Activated CD4-positive, alpha-beta T cell treated with anti-CD3 and anti-CD28 coated beads for 4 hours (primary cell): Measurements from ENCODE around the gene ABCD3.
"Not testable (repeated sequence)": the region's sequence is repeated elsewhere in the genome, so short reads cannot be mapped to it uniquely, and the experiment has no call there.

ENCODE experiments used
- DNase-seq, 2 donors: peaks; one replicate each; pipeline ENCODE4 v3.0.0-alpha.2; 2020

The ABCD3 gene

DNA sequence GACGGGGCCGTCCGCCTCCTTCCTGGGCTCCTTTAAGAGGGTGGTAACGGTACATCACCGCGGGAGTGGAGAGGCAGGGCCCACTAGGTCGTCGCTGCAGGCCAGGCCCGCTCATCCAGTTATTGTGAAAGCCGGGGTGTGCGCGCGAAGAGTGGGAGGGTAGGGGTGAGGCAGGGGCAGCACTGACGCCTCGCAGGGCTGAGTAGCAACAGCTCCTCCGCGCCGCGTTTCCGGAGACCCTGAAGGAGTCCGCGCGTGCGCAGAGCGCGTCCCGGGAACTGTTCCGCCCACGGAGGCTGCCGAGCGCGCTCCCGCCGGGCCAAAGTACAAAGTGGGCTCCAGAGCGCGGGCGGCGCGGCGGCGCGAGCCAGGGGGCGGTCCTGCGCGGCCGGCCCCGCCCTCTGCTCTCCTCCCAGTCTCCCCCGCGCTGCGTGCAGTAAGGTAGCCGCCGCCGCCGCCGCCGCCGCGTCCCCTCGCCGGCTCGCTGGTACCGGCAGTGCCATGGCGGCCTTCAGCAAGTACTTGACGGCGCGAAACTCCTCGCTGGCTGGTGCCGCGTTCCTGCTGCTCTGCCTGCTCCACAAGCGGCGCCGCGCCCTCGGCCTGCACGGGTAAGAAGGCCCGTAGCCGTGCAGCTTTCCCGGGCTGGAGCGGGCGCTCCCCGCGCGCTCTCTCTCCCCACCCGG, at the start of gene ABCD3:
ABCD3 (plus strand) TSS at position 412 of the 686 bp plus-strand sequence; CDS start at position 502, 90 bp downstream.
- DNase-seq, result peak; percentile 97

GRCh38 chr1:94372771-94373170, 45.4 kb upstream of the ABCD3 start:
- DNase-seq, result not testable (repeated sequence)

DNA sequence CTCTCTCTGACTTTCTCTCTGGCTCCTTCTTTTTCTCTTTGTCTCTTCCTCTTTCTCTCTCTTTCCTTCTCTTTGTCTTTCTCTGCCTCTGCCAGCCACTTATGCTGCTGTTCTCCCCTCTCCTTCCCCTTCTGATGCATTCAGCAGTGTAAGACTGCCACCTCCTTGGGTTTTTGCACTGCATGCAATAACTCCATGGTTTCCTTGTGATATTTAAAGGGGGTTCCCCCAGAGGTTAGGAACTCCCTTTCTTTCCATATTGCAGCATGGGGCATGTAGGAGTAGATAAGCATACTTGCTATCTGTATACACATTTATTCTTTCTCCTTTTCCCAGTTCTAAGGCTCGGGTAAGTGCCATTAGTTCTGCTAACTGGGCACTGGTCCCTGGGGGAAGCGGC, 44.9 kb upstream of the ABCD3 start:
- DNase-seq, result not testable (repeated sequence)

DNA sequence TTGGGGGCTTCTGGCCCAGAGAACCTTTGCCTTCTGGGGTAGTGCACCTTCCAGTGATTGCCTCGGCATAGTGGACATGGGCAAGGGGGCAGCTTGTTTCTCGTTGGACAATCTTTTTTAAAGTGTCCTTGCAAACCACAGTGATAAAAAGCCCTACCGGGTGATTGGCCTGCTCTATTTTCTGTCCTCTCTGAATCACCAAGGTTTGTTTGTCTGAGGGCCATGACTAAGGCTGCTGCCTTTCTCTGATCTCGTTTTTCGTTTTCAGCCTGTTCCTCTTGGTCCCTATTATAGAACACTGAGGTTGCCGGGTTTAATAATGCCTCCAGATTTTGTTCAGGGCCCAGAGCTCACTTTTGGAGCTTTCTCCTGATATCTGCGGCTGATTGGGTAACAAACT, 42.5 kb upstream of the ABCD3 start:
- not testable (repeated sequence) for DNase-seq

DNA sequence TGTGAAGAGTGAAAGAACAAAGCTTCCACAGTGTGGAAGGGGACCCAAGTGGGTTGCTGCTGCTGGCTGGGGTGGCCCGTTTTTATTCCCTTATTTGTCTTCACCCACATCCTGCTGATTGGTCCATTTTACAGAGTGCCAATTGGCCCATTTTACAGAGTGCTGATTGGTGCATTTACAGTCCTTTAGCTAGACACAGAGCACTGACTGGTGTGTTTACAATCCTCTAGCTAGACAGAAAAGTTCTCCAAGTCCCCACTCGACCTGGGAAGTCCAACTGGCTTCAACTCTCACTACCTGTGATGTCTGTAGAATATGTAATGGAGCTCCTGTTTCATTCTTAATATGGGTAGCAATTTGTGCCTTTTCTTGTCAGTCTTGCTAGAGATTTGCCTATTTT, 39.7 kb upstream of the ABCD3 start:
- DNase-seq, result not testable (repeated sequence)

GRCh38 chr1:94379615-94380014, 38.6 kb upstream of the ABCD3 start:
- no peak for DNase-seq

GRCh38 chr1:94382201-94382600, 36.0 kb upstream of the ABCD3 start:
- DNase-seq, result no peak

DNA sequence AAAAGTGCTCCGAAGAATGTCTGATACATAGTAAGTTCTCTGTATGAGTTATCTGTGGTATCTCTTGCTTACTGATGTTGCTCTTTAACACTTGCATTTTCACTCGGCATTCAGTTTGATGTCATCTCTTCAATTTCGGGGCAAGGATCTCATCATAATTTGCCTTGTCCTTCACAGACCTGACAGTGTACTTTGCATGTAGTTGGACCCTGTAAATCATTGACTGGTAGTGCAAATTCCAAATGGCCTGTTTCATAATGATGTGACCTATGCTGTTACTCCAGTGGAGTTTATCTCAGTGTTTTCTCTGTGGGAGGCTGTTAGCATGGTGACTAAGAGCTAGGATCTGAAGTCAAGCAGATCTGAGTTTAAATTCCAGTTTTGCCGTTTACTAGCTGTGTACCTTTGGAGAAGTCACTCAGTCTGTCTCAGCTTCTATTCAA, 34.2 kb upstream of the ABCD3 start:
- no peak for DNase-seq

- DNase-seq, result peak in 1 of 2 donors; percentile 7
These were observed 33.5 kb upstream of the ABCD3 start for GRCh38 chr1:94384485-94385265.

GRCh38 chr1:94385308-94385929, 32.8 kb upstream of the ABCD3 start:
- no peak for DNase-seq

DNA sequence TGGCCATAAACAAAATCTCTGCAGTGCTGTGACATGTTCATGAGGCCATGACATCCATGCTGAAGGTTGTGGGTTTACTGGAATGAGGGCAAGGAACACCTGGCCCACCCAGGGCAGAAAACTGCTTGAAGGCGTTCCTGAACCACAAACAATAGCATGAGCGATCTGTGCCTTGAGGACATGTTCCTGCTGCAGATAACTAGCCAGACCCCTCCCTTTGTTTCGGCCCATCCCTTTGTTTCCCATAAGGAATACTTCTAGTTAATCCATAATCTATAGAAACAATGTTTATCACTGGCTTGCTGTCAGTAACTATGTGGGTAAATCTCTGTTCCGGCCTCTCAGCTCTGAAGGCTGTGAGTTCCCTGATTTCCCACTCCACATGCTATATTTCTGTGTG, 28.9 kb upstream of the ABCD3 start:
- DNase-seq, result no peak

DNA sequence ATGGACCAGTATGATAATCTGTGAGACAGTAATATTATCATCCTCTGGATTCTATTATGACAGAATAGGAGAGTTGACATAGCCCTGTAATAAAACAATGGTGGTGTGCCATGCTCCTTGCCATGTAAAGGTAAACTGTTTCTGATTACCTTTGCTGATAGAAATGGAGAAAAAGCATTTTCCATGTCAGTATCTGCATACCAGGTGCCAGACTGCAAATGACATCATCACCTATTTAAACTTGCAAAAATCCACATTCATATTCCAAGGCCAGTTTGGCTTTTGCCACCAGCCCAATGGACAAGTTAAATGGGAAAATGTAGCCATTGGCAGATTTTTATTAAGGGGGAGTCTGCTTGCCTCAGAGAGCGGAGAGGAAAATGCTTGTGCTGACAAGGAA, 23.9 kb upstream of the ABCD3 start:
- no peak for DNase-seq

GRCh38 chr1:94395231-94395630, 23.0 kb upstream of the ABCD3 start:
- DNase-seq, result no peak

DNA sequence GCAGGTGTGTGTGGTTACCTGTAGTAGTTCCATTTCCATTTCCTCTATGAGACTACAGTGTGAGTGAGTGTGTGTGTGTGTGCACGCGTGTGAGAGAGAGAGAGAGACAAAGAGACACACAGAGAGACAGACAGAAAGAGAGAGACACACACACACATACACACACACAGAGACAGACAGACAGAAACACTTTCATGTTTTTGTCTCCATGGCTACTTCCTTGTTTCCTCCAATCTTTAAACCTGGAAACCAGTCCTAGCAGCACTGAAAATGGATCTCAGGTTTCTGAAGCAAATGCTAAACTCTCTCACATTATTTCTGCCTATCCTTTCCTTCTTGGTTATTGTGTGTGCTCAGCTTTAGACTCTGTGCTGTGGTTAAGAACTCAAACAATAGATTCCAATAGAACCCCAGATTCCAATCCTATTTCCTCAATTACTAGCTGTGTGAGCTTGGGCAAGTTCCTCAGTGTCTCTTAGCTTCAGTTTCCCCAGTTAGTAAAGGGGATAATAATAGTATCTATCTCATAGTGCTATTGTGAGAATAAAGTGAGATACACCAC, 22.4 kb upstream of the ABCD3 start:
- DNase-seq, result no peak

DNA sequence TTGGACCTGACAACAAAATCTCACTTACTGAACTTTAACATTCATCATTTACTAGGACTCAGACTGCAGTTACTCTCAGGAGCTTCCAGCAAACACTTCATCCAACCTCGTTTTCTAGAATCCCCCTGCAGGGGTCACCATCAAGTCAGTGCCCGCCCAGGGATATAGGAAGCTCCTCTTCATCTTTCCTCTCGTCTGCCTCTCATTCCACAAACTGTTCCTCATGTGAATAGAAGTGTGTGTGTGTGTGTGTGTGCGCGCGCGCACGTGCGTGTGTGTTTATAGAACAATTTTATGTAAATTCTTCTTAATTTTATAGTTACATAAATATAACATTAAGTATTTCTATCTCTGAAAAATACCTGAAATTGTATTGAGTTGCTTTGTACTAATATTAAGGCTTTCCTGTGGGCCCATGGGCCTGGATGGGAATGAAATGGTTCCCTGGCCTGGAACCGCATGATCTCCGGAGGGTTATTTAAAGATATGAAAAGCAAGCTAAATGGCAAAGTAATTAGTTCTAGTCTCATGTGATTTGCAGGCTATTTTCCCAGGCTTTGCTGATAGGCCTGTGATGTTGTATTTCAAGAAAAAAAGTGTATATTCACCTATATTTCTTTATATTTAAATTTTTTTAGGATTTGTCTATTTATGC, 21.7 kb upstream of the ABCD3 start:
- no peak for DNase-seq

GRCh38 chr1:94398356-94398755, 19.8 kb upstream of the ABCD3 start:
- no peak for DNase-seq

DNA sequence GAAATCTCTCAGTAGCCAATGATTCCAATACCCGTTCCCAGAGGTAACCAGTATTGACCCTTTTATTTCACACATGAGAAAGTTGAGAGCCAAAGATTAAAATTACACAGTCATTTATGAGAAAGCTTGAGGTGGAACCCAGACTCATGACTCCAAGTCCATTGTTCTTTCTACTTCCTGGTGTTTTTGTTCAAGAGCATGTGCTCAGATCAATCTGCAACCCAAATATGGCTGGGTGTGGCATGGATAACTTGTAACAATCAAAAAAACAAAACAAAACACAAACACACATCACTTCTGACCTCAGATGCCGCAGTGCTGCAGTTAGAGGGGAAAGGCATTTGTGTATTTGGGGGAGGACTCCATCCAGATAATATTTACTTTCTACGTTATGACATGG, 18.7 kb upstream of the ABCD3 start:
- DNase-seq, result no peak

GRCh38 chr1:94401206-94401605, 17.0 kb upstream of the ABCD3 start:
- DNase-seq, result no peak

DNA sequence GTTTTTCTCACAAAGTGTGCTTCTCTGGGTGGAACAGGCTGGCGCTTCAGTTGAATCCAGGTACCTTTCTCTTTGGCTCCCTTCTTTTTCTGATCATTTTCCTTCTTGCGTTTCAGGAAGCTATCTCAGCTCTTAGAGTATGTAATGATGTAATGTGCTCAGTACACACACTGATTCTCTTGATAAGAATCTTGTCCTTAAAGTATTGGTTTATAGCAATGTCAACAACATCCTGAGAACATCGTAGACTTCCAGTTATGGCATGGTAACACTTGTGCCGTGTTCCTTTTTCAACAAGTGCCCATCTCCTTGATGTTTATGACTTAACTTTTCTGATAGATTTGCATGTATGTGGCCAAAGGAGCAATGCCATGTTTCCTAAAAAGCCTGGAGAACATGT, 11.7 kb upstream of the ABCD3 start:
- DNase-seq, result no peak

GRCh38 chr1:94408104-94408830, 9.9 kb upstream of the ABCD3 start:
- DNase-seq, result no peak

GRCh38 chr1:94411237-94411636, 7.0 kb upstream of the ABCD3 start:
- DNase-seq, result no peak

- DNase-seq, result no peak
These were observed 4.9 kb upstream of the ABCD3 start for GRCh38 chr1:94413311-94413710.
